Mucosa of rectum (tissue), 2 donors: ENCODE results near the gene EPC2.

Experiments used
- H3K27ac ChIP-seq, 2 donors: one replicate each; pipeline ENCODE4 v1.7.0; 2013; ENCODE audit warnings: inconsistent platforms in 2 of 2, low read depth in 2 of 2, low read length in 2 of 2
- H3K27me3 ChIP-seq, 2 donors: one replicate each; pipeline ENCODE4 v1.7.0; 2013; ENCODE audit warnings: low read length in 2 of 2; ENCODE audit not compliant: control insufficient read depth in 2 of 2, insufficient read depth in 2 of 2
- H3K36me3 ChIP-seq, 2 donors: one replicate each; pipeline ENCODE4 v1.7.0; 2013; ENCODE audit warnings: low read length in 2 of 2; ENCODE audit not compliant: control insufficient read depth in 2 of 2, insufficient read depth in 2 of 2
- H3K4me1 ChIP-seq, 2 donors: one replicate each; pipeline ENCODE4 v1.7.0; 2013; ENCODE audit warnings: low read length in 2 of 2, mild to moderate bottlenecking in 1 of 2; ENCODE audit not compliant: control insufficient read depth in 2 of 2, insufficient read depth in 2 of 2
- H3K4me3 ChIP-seq, 2 donors: one replicate each; pipeline ENCODE4 v1.7.0; 2013; ENCODE audit warnings: low read length in 2 of 2
- H3K9ac ChIP-seq, 2 donors: one replicate each; pipeline ENCODE4 v1.7.0; 2013; ENCODE audit warnings: low read length in 2 of 2, low read depth in 1 of 2, mild to moderate bottlenecking in 1 of 2
- H3K9me3 ChIP-seq, 2 donors: one replicate each; pipeline ENCODE4 v1.7.0; 2013; ENCODE audit warnings: low read length in 2 of 2; ENCODE audit not compliant: control insufficient read depth in 2 of 2
- donor health status: healthy.
- donor health status: Normal muscosa, but diverticular disease.

The EPC2 gene

DNA sequence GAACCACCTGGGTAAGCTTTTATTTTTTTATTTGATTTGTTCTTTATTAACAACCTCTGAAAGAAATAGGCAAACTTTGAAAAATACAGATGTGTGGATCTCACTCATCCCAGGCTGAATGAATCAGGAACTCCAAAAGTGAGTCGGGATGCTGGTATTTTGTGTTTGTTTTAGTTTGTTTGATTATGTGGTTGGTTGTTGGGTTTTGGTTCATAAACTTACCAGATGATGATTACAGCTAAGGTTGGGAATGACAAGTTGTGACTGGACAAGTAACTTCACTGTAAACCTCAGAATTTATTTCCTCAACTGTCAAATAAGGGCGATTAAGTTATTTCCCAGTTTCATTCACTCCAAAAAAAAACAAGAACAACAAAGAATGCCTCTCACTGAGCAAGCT lies 150.0 kb downstream of the EPC2 start:
- no peak overlapping the region for H3K4me3 ChIP-seq
- no peak overlapping the region for H3K9ac ChIP-seq
- H3K27me3 ChIP-seq, result no peaks in the 10 kb centered on the region
- H3K4me1 ChIP-seq, result no peaks in the 10 kb centered on the region
- H3K27ac ChIP-seq, result no peak overlapping the region
- H3K36me3 ChIP-seq, result peaks cover 0 to under 1% of the 10 kb centered on the region in 2 donors
- no peaks in the 10 kb centered on the region for H3K9me3 ChIP-seq

DNA sequence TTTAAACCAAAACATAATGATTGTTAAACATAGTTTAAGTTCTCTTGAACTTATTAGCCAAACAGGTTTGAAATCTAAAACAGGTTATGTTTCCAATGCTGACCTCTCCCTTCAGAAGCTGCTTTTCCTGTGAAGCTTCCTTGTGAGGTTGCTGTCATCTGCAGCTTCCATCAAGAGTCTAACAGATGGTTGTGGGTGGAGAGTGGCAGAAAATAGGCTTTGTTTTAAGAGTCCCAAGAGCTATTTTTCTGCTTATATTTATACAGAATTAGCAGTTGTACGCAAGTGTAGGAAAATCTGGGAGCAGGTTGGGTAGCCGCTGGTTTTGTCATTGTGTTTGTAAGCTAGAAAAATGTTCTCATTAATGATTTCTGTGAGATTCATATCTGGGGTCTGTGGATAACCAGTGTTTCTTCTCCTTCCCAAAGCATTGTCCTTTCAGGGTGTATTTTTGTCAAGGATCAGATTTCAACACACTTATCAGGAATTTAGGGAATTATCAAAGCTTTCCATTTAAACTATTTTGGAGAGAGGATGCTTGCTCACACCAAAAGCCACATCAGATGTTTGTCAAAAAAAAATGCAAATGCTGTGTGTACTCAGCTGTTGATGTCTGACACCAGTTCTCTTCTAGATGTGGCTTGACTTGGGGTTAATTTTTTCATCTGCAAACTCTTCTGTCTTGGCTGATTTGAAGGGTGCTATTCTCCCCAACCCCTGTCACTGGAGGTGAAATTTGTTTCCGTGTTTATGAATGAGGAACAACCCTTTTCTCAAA lies 152.4 kb downstream of the EPC2 start:
- Histone ChIP-seq H3K4me1 (no peaks in the 10 kb centered on the region), H3K27ac (no peak overlapping the region), H3K9me3 (no peaks in the 10 kb centered on the region)

DNA sequence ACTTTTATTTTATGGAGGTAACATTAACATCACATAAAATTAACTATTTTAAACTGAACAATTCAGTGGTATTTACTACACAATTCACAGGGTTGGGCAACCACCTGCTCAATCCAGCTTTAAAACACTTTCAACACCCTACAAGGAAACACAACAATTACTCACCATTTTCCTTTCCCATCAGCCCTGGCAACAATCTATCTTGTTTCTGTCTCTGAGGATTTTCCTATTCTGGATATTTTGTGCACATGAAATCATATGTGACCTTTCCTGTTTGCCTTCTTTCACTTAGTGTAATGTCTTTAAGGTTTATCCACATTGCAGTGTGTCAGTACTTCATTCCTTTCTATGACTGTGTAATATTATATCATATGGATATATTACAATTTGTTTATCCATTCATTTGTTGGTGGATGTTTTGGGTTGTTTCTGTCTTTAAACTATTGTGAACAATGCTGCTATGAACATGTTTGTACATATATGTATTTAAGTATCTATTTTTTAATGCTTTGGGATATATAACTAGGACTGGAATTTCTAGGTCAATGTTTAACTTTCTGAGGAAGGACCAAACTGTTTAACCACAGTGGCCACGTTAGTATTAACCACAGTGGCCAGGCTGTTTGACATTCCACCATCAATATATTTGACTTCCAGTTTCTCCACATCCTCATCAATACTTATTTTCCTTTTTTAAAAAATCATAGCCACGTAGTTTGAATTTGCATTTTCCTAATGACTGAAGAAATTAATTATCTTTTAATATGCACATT lies 158.1 kb downstream of the EPC2 start:
- no peaks in the 10 kb centered on the region for H3K36me3 ChIP-seq
- H3K9ac ChIP-seq, result no peak overlapping the region
- H3K27me3 ChIP-seq, result no peaks in the 10 kb centered on the region
- no peak overlapping the region for H3K4me3 ChIP-seq
- no peaks in the 10 kb centered on the region for H3K4me1 ChIP-seq
- H3K27ac ChIP-seq, result no peak overlapping the region
- H3K9me3 ChIP-seq, result no peaks in the 10 kb centered on the region

More for the DNA sequence above, 152.4 kb downstream of the EPC2 start:
- no peaks in the 10 kb centered on the region for H3K27me3 ChIP-seq
- H3K9ac ChIP-seq, result no peak overlapping the region
- H3K4me3 ChIP-seq, result no peak overlapping the region
- H3K36me3 ChIP-seq, result no peaks in the 10 kb centered on the region

DNA sequence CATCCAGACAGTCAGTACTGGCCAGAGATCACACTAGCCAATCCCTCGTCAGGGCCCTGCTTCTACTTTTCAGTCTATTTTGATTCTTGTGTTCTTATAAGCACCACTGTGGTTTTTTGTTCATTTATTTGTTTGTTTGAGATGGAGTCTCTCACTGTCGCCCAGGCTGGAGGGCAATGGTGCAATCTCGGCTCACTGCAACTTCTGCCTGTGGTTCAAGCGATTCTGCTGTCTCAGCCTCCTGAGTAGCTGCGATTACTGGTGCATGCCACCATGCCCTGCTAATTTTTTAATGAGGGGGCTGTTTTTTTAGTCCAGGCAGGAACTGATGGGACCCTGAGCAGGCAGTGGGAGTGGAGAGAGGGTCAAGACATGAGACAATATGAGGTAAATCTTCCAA lies 165.5 kb downstream of the EPC2 start:
- Histone ChIP-seq H3K36me3 (no peaks in the 10 kb centered on the region), H3K4me3 (no peak overlapping the region), H3K9me3 (no peaks in the 10 kb centered on the region)

DNA sequence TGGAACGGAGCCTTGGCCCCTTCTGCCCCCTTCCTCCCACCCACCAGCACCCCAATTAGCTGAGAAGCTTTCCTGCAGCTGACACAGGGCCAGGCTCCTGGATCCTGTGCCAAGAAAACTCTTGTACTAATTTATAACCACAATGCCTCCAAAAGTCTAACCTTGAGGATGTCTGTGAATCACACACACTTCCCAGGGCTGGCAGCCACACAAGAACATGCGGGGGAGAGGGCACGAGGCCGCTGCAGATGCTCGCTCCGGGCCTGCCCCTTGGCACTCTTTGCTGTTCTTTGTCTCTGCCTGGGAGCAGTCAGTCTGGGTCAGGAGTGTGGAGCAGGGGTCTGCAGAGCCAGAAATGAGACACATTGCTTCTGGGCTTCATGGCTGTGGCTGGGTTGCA lies 167.8 kb downstream of the EPC2 start:
- no peaks in the 10 kb centered on the region for H3K9me3 ChIP-seq
- no peaks in the 10 kb centered on the region for H3K27me3 ChIP-seq
- H3K4me1 ChIP-seq, result peaks cover 8 to 10% of the 10 kb centered on the region in 2 donors
- no peak overlapping the region for H3K4me3 ChIP-seq
- no peak overlapping the region for H3K27ac ChIP-seq
- H3K9ac ChIP-seq, result no peak overlapping the region
- H3K36me3 ChIP-seq, result no peaks in the 10 kb centered on the region

More for the DNA sequence above, 165.5 kb downstream of the EPC2 start:
- Histone ChIP-seq H3K27ac (no peak overlapping the region), H3K9ac (no peak overlapping the region), H3K4me1 (peaks cover 5 to 8% of the 10 kb centered on the region in 2 donors), H3K27me3 (no peaks in the 10 kb centered on the region)

DNA sequence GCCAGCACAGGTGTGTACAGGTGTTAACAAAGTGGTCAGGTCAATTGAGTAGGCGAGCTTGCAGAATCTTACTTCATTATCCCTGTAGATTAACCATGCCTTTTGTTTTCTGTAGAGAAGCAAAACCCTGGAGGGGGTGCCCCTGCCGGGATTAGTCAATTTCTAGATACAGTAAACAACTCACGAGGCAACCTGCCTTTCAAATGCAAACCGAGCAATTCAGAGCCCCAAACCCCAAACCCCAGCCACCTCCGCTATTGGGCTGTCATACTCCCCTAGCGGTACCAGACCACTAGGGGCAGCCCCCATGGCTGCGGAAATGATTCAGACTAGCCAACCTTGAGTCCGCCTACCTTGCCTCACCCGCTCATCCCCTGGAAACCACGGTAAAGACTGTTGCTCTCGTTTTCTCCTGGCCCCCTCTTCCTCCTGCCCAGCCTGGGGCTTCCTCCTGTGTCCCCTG lies 169.1 kb downstream of the EPC2 start:
- H3K9me3 ChIP-seq, result no peaks in the 10 kb centered on the region
- no peaks in the 10 kb centered on the region for H3K27me3 ChIP-seq
- H3K4me1 ChIP-seq, result peaks cover 8 to 10% of the 10 kb centered on the region in 2 donors
- no peak overlapping the region for H3K9ac ChIP-seq
- no peak overlapping the region for H3K4me3 ChIP-seq
- peak overlapping the region; percentile 27 to 55 for H3K27ac ChIP-seq
- no peaks in the 10 kb centered on the region for H3K36me3 ChIP-seq

DNA sequence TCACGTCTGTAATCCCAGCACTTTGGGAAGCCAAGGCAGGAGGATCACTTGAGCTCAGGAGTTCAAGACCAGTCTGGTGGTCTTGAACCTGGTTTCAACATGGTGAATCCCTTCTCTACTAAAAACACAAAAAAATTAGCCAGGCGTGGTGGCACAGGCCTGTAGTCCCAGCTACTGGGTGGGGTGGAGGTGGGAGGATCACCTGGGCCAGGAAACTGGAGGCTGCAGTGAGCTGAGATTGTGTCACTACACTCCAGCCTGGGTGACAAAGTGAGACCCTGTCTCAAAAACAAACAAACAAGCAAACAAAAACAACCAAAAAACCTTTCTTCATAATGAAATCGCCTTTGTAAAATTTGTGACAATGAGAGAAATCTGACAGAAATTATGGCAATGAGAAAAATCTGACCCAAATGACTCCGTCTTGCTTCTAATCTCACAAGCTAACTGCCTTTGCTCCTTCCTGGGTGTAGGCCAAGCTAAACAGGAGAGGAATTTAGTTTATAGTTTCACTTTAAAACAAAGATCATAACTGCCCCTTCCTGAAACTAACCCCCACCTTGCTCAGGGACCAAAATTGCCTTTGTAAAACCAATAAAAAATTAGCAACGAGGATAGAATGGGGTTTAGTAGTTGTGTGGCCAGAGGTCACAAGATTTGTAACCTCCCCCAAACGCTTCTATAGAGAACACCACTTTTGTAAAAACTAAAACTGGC lies 169.8 kb downstream of the EPC2 start:
- Histone ChIP-seq H3K9me3 (no peaks in the 10 kb centered on the region), H3K4me3 (peak overlapping the region in 1 of 2 donors; percentile 48), H3K27ac (peak overlapping the region; percentile 27 to 55), H3K36me3 (no peaks in the 10 kb centered on the region), H3K9ac (no peak overlapping the region), H3K4me1 (peaks cover 8 to 10% of the 10 kb centered on the region in 2 donors), H3K27me3 (no peaks in the 10 kb centered on the region)

DNA sequence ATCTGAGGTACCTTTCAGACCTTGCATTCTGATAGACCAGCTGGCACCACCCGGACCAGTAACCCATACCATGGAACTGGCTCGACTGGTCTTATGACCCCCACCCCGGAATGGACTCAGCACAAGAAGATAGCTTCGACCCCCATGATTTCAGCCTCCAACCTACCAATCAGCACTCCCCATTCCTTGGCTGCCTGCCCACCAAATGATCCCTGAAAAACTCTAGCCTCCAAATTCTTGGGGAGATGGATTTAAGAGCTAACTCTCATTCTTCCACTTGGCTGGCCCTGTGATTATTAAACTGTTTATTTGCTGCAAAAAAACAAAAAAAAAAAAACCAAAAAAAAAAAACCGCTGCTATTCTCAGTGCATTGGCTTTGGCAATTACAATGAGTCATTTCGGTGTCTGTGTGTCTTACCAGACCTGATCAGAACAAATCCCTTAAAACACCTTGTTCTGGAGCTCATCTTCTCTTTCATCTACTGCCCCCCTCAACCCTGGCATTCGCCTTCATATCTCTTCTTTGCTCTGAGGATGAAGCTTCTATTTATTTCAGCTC lies 170.4 kb downstream of the EPC2 start:
- Histone ChIP-seq H3K4me3 (peak overlapping the region; percentile 23 to 48), H3K36me3 (no peaks in the 10 kb centered on the region), H3K9me3 (no peaks in the 10 kb centered on the region), H3K4me1 (peaks cover 8 to 10% of the 10 kb centered on the region in 2 donors), H3K9ac (no peak overlapping the region), H3K27me3 (no peaks in the 10 kb centered on the region), H3K27ac (peak overlapping the region; percentile 13 to 42)

DNA sequence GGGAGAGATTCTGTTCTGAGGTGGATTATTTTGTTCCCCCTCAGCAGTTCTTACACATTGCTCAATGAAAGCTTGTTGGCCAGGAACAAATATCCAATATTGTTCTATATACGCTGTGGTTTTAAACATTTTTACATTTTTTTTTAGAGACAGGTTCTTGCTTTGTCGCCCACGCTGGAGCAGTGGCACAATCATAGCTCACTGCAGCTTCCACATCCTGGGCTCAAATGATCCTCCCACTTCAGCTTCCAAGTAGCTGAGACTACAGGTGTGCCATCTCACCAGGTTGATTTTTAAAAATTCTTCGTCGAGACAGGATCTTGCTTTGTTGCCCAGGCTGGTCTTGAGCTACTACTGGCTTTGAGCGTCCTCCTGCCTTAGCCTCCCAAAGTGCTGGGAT lies 171.6 kb downstream of the EPC2 start:
- H3K27me3 ChIP-seq, result no peaks in the 10 kb centered on the region

More for the DNA sequence above, 171.6 kb downstream of the EPC2 start:
- Histone ChIP-seq H3K27ac (no peak overlapping the region), H3K4me1 (peaks cover 8 to 10% of the 10 kb centered on the region in 2 donors), H3K9ac (no peak overlapping the region), H3K4me3 (no peak overlapping the region), H3K36me3 (no peaks in the 10 kb centered on the region), H3K9me3 (no peaks in the 10 kb centered on the region)
